Erythroblast (primary cell): ENCODE measurements around the gene IGF2BP3.

ENCODE experiments used
- GATA1 ChIP-seq: IDR thresholded peaks from 2 replicates; pipeline ENCODE4 v1.6.1; 2011; ENCODE audit warnings: low read depth, mild to moderate bottlenecking, control low read depth, low read length, moderate library complexity
- POLR2A ChIP-seq: IDR thresholded peaks from 2 replicates; pipeline ENCODE4 v1.6.1; 2011; ENCODE audit warnings: mild to moderate bottlenecking, low read length

GRCh38 chr7:23335621-23336020 is 134.7 kb downstream of the IGF2BP3 start:
- TF ChIP-seq POLR2A = no peak
- no peak for TF ChIP-seq GATA1
